Muscle layer of colon (tissue), 2 donors: ENCODE measurements around the gene GNPTAB.

Experiments used
- H3K27ac ChIP-seq: one replicate; pipeline ENCODE4 v1.7.0; 2013; ENCODE audit warnings: low read depth, mild to moderate bottlenecking, low read length, moderate library complexity
- H3K27me3 ChIP-seq, 2 donors: one replicate each; pipeline ENCODE4 v1.7.0; 2013; ENCODE audit warnings: low read length in 2 of 2, mild to moderate bottlenecking in 2 of 2; ENCODE audit not compliant: insufficient read depth in 2 of 2, control insufficient read depth in 1 of 2
- H3K36me3 ChIP-seq: one replicate; pipeline ENCODE4 v1.7.0; 2013; ENCODE audit warnings: mild to moderate bottlenecking, low read length; ENCODE audit not compliant: insufficient read depth
- H3K4me1 ChIP-seq: one replicate; pipeline ENCODE4 v1.7.0; 2013; ENCODE audit warnings: mild to moderate bottlenecking, low read length; ENCODE audit not compliant: insufficient read depth
- H3K4me3 ChIP-seq, 2 donors: one replicate each; pipeline ENCODE4 v1.7.0; 2013; ENCODE audit warnings: low read length in 2 of 2, low read depth in 1 of 2, mild to moderate bottlenecking in 1 of 2, moderate library complexity in 1 of 2
- H3K9ac ChIP-seq: one replicate; pipeline ENCODE4 v1.7.0; 2013; ENCODE audit warnings: low read length
- H3K9me3 ChIP-seq: one replicate; pipeline ENCODE4 v1.7.0; 2013; ENCODE audit warnings: mild to moderate bottlenecking, low read length
- donor health status: abdominal sarcoma.
- donor health status: Adenocarcinoma of cecum.

Gene GNPTAB

GRCh38 chr12:101847325-101847724 is 16.6 kb upstream of the GNPTAB start:
- Histone ChIP-seq H3K4me3 (no peak overlapping the region), H3K9me3 (no peaks in the 10 kb centered on the region), H3K27ac (no peak overlapping the region), H3K9ac (no peak overlapping the region), H3K36me3 (no peaks in the 10 kb centered on the region), H3K4me1 (no peaks in the 10 kb centered on the region), H3K27me3 (no peaks in the 10 kb centered on the region)

- H3K27ac ChIP-seq = no peak overlapping the region
- no peaks in the 10 kb centered on the region for H3K4me1 ChIP-seq
- H3K27me3 ChIP-seq = no peaks in the 10 kb centered on the region
- no peaks in the 10 kb centered on the region for H3K36me3 ChIP-seq
- no peak overlapping the region for H3K9ac ChIP-seq
- no peak overlapping the region for H3K4me3 ChIP-seq
- H3K9me3 ChIP-seq = no peaks in the 10 kb centered on the region
Measured at GRCh38 chr12:101845137-101845711, 14.5 kb upstream of the GNPTAB start.

GRCh38 chr12:101841069-101841468 is 10.3 kb upstream of the GNPTAB start:
- Histone ChIP-seq H3K9ac (no peak overlapping the region), H3K36me3 (no peaks in the 10 kb centered on the region), H3K4me3 (no peak overlapping the region), H3K27ac (no peak overlapping the region), H3K9me3 (no peaks in the 10 kb centered on the region), H3K27me3 (no peaks in the 10 kb centered on the region), H3K4me1 (no peaks in the 10 kb centered on the region)

GRCh38 chr12:101839324-101840283 is 8.8 kb upstream of the GNPTAB start:
- Histone ChIP-seq H3K9me3 (no peaks in the 10 kb centered on the region), H3K27me3 (no peaks in the 10 kb centered on the region), H3K9ac (no peak overlapping the region), H3K27ac (no peak overlapping the region), H3K36me3 (no peaks in the 10 kb centered on the region), H3K4me3 (no peak overlapping the region), H3K4me1 (no peaks in the 10 kb centered on the region)

- no peak overlapping the region for H3K4me3 ChIP-seq
- no peak overlapping the region for H3K9ac ChIP-seq
- no peaks in the 10 kb centered on the region for H3K27me3 ChIP-seq
- H3K4me1 ChIP-seq = no peaks in the 10 kb centered on the region
- H3K36me3 ChIP-seq = no peaks in the 10 kb centered on the region
- no peak overlapping the region for H3K27ac ChIP-seq
- H3K9me3 ChIP-seq = no peaks in the 10 kb centered on the region
Measured at GRCh38 chr12:101838628-101839323, 8.0 kb upstream of the GNPTAB start.

- Histone ChIP-seq H3K36me3 (no peaks in the 10 kb centered on the region), H3K9me3 (no peaks in the 10 kb centered on the region), H3K27me3 (no peaks in the 10 kb centered on the region), H3K9ac (no peak overlapping the region), H3K4me1 (peaks cover 16% of the 10 kb centered on the region), H3K4me3 (no peak overlapping the region), H3K27ac (no peak overlapping the region)
Measured at GRCh38 chr12:101832030-101832429, 1.3 kb upstream of the GNPTAB start.

- Histone ChIP-seq H3K4me3 (peak overlapping the region; percentile 88 to 91), H3K9ac (peak overlapping the region; percentile 58), H3K36me3 (no peaks in the 10 kb centered on the region), H3K9me3 (no peaks in the 10 kb centered on the region), H3K27me3 (no peaks in the 10 kb centered on the region), H3K27ac (peak overlapping the region; percentile 88), H3K4me1 (peaks cover 22% of the 10 kb centered on the region)
Measured at GRCh38 chr12:101829639-101830366, 956 bp downstream of the GNPTAB start.

- Histone ChIP-seq H3K27ac (no peak overlapping the region), H3K4me1 (peaks cover 30% of the 10 kb centered on the region), H3K36me3 (no peaks in the 10 kb centered on the region), H3K27me3 (no peaks in the 10 kb centered on the region), H3K4me3 (no peak overlapping the region), H3K9ac (no peak overlapping the region), H3K9me3 (no peaks in the 10 kb centered on the region)
Measured at GRCh38 chr12:101828463-101829196, 2.1 kb downstream of the GNPTAB start.

- Histone ChIP-seq H3K36me3 (no peaks in the 10 kb centered on the region), H3K4me3 (no peak overlapping the region), H3K9ac (no peak overlapping the region), H3K4me1 (peaks cover 30% of the 10 kb centered on the region), H3K9me3 (no peaks in the 10 kb centered on the region), H3K27ac (no peak overlapping the region), H3K27me3 (no peaks in the 10 kb centered on the region)
Measured at GRCh38 chr12:101826766-101827368, 3.9 kb downstream of the GNPTAB start.

- peaks cover 26% of the 10 kb centered on the region for H3K4me1 ChIP-seq
- no peaks in the 10 kb centered on the region for H3K27me3 ChIP-seq
Measured at GRCh38 chr12:101824831-101825230, 5.9 kb downstream of the GNPTAB start.

More at GRCh38 chr12:101824831-101825230, 5.9 kb downstream of the GNPTAB start:
- H3K9me3 ChIP-seq = no peaks in the 10 kb centered on the region
- H3K27ac ChIP-seq = no peak overlapping the region
- no peak overlapping the region for H3K4me3 ChIP-seq
- no peaks in the 10 kb centered on the region for H3K36me3 ChIP-seq
- H3K9ac ChIP-seq = no peak overlapping the region
